Embryonic facial prominence (tissue), 1 donor: ENCODE results near the gene ZNF697.
"Not testable (repeated sequence)": the region's sequence is repeated elsewhere in the genome, so short reads cannot be mapped to it uniquely, and the experiment has no call there.

Experiments
- DNase-seq: peaks from one replicate; pipeline ENCODE4 v3.0.0-alpha.2; 2016; ENCODE audit errors: extremely low spot score

The ZNF697 gene

GRCh38 chr1:119602789-119603188, 45.3 kb downstream of the ZNF697 start:
- not testable (repeated sequence) for DNase-seq

GRCh38 chr1:119602169-119602568, 45.9 kb downstream of the ZNF697 start:
- no peak for DNase-seq

- no peak for DNase-seq
Observed at GRCh38 chr1:119600976-119601375, 47.1 kb downstream of the ZNF697 start.

GRCh38 chr1:119600561-119600960, 47.5 kb downstream of the ZNF697 start:
- DNase-seq, result no peak

- no peak for DNase-seq
Observed at GRCh38 chr1:119595606-119596005, 52.5 kb downstream of the ZNF697 start.

- DNase-seq, result no peak
Observed at GRCh38 chr1:119595168-119595567, 52.9 kb downstream of the ZNF697 start.

- no peak for DNase-seq
Observed at GRCh38 chr1:119594376-119594775, 53.7 kb downstream of the ZNF697 start.

- DNase-seq, result no peak
Observed at GRCh38 chr1:119593805-119594204, 54.3 kb downstream of the ZNF697 start.

GRCh38 chr1:119590393-119590792, 57.7 kb downstream of the ZNF697 start:
- DNase-seq, result no peak

GRCh38 chr1:119588621-119589020, 59.4 kb downstream of the ZNF697 start:
- no peak for DNase-seq

- DNase-seq, result no peak
Observed at GRCh38 chr1:119587341-119587740, 60.7 kb downstream of the ZNF697 start.

GRCh38 chr1:119585801-119586200, 62.3 kb downstream of the ZNF697 start:
- DNase-seq, result not testable (repeated sequence)

- no peak for DNase-seq
Observed at GRCh38 chr1:119582801-119583200, 65.3 kb downstream of the ZNF697 start.

- DNase-seq, result not testable (repeated sequence)
Observed at GRCh38 chr1:119581076-119581475, 67.0 kb downstream of the ZNF697 start.

- no peak for DNase-seq
Observed at GRCh38 chr1:119573886-119574285, 74.2 kb downstream of the ZNF697 start.

GRCh38 chr1:119569930-119570622, 78.0 kb downstream of the ZNF697 start:
- not testable (repeated sequence) for DNase-seq
